ENCODE measurements around the gene PNPLA7.

Gene PNPLA7

DNA sequence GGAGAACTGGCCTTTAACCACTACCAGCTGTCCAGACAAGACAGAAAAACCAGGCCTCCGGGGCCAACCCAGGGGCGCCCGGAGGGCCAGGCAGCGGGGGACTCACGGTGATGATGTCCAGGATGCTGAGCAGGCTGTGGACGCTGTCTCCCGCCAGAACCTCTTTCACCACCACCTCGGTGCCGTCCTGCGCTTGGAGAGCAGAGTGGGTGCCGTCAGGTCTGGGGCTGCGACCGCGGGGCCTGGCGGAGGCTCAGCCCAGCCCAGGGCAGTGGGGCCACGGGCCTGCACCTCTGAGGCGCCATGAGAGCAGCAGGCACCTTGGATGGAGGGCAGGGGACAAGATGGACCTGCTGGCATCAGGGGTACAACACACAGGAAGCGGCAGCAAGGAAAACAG is 9.7 kb downstream of the PNPLA7 start:
- H3K27ac ChIP-seq (ENCODE audit: extremely low read depth, low read depth, low read length), result no peak overlapping the region
- no peaks in the 10 kb centered on the region; a peak in 1 of 3 replicates for H3K36me3 ChIP-seq (ENCODE audit: control insufficient read depth in 2 of 2, insufficient read depth in 1 of 2, low read length in 2 of 2)
- no peak overlapping the region for H3K4me3 ChIP-seq (ENCODE audit: low read depth, low read length)
- no peaks in the 10 kb centered on the region for H3K9me3 ChIP-seq (ENCODE audit: control insufficient read depth, insufficient read depth, low read depth, low read length)
- ChIA-PET CTCF (interaction anchor here (1.8 kb wide), 1 partner anchor 254 kb away, joined by 6 read pairs; no protein-coding TSS in a partner anchor), POLR2A (interaction anchor here (2.2 kb wide), 1 partner anchor 12 kb away, joined by 7 read pairs; the partner anchor contains the start of gene MRPL41)
- H3K4me1 ChIP-seq (ENCODE audit: control insufficient read depth, insufficient read depth, low read length), result no peaks in the 10 kb centered on the region
- no peak for TF ChIP-seq ZSCAN16 (tag by site-specific recombination; IDR thresholded peaks at IDR 0.05)
- TF ChIP-seq ZNF660 (tag by site-specific recombination; IDR thresholded peaks at IDR 0.05), result no peak
- TF ChIP-seq, protein P1, sequence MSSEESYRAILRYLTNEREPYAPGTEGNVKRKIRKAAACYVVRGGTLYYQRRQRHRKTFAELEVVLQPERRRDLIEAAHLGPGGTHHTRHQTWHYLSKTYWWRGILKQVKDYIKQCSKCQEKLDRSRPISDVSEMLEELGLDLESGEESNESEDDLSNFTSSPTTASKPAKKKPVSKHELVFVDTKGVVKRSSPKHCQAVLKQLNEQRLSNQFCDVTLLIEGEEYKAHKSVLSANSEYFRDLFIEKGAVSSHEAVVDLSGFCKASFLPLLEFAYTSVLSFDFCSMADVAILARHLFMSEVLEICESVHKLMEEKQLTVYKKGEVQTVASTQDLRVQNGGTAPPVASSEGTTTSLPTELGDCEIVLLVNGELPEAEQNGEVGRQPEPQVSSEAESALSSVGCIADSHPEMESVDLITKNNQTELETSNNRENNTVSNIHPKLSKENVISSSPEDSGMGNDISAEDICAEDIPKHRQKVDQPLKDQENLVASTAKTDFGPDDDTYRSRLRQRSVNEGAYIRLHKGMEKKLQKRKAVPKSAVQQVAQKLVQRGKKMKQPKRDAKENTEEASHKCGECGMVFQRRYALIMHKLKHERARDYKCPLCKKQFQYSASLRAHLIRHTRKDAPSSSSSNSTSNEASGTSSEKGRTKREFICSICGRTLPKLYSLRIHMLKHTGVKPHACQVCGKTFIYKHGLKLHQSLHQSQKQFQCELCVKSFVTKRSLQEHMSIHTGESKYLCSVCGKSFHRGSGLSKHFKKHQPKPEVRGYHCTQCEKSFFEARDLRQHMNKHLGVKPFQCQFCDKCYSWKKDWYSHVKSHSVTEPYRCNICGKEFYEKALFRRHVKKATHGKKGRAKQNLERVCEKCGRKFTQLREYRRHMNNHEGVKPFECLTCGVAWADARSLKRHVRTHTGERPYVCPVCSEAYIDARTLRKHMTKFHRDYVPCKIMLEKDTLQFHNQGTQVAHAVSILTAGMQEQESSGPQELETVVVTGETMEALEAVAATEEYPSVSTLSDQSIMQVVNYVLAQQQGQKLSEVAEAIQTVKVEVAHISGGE (tag by site-specific recombination; conservative IDR thresholded peaks at IDR 0.05; ENCODE audit: low read depth), result no peak
- TF ChIP-seq, protein P2, sequence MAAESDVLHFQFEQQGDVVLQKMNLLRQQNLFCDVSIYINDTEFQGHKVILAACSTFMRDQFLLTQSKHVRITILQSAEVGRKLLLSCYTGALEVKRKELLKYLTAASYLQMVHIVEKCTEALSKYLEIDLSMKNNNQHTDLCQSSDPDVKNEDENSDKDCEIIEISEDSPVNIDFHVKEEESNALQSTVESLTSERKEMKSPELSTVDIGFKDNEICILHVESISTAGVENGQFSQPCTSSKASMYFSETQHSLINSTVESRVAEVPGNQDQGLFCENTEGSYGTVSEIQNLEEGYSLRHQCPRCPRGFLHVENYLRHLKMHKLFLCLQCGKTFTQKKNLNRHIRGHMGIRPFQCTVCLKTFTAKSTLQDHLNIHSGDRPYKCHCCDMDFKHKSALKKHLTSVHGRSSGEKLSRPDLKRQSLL (tag by site-specific recombination; IDR thresholded peaks at IDR 0.05), result no peak
- no peak for TF ChIP-seq ZNF610 (tag by site-specific recombination; IDR thresholded peaks at IDR 0.05; ENCODE audit: borderline replicate concordance)
- TF ChIP-seq ZNF10 (tag by site-specific recombination; IDR thresholded peaks at IDR 0.05), result no peak
- TF ChIP-seq ZNF16 (tag by site-specific recombination; IDR thresholded peaks at IDR 0.05; ENCODE audit: low read depth), result no peak
- TF ChIP-seq, protein P3, sequence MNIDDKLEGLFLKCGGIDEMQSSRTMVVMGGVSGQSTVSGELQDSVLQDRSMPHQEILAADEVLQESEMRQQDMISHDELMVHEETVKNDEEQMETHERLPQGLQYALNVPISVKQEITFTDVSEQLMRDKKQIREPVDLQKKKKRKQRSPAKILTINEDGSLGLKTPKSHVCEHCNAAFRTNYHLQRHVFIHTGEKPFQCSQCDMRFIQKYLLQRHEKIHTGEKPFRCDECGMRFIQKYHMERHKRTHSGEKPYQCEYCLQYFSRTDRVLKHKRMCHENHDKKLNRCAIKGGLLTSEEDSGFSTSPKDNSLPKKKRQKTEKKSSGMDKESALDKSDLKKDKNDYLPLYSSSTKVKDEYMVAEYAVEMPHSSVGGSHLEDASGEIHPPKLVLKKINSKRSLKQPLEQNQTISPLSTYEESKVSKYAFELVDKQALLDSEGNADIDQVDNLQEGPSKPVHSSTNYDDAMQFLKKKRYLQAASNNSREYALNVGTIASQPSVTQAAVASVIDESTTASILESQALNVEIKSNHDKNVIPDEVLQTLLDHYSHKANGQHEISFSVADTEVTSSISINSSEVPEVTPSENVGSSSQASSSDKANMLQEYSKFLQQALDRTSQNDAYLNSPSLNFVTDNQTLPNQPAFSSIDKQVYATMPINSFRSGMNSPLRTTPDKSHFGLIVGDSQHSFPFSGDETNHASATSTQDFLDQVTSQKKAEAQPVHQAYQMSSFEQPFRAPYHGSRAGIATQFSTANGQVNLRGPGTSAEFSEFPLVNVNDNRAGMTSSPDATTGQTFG (tag by site-specific recombination; IDR thresholded peaks at IDR 0.05; ENCODE audit: borderline replicate concordance), result no peak
- no peak for TF ChIP-seq ZNF426 (tag by site-specific recombination; IDR thresholded peaks at IDR 0.05)
- no peak for TF ChIP-seq ZNF394 (tag by site-specific recombination; IDR thresholded peaks at IDR 0.05; ENCODE audit: borderline replicate concordance)
- TF ChIP-seq ZNF169 (tag by site-specific recombination; IDR thresholded peaks at IDR 0.05), result no peak
- no peak for TF ChIP-seq ZNF791 (tag by site-specific recombination; IDR thresholded peaks at IDR 0.05)
- no peak for TF ChIP-seq ZNF174 (tag by site-specific recombination; IDR thresholded peaks at IDR 0.05)
- no peak for TF ChIP-seq TCF7L2 (IDR thresholded peaks at IDR 0.05; ENCODE audit: borderline replicate concordance, low read depth, low read length)
- no peak for TF ChIP-seq ZNF600 (tag by site-specific recombination; IDR thresholded peaks at IDR 0.05)

DNA sequence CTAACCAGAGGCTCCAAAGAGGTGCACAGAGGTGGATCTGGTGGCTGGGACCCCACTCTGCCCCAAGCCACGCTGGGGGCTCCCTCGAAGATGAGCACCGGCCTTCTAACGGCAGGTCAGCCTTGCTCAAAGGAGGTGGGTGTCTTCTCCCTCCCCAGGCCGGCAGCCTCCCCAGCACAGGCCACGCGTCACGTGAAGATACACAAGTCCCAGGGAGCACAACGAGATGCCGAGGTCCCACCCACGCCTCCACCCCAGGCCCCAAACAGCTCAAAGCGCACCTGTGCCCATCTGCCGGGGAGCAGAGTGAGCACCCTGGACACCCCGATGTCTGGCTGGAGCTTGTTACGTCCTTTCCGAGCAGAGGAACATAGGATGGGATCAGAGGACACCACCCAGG is 12.1 kb downstream of the PNPLA7 start:
- TF ChIP-seq, protein P4, sequence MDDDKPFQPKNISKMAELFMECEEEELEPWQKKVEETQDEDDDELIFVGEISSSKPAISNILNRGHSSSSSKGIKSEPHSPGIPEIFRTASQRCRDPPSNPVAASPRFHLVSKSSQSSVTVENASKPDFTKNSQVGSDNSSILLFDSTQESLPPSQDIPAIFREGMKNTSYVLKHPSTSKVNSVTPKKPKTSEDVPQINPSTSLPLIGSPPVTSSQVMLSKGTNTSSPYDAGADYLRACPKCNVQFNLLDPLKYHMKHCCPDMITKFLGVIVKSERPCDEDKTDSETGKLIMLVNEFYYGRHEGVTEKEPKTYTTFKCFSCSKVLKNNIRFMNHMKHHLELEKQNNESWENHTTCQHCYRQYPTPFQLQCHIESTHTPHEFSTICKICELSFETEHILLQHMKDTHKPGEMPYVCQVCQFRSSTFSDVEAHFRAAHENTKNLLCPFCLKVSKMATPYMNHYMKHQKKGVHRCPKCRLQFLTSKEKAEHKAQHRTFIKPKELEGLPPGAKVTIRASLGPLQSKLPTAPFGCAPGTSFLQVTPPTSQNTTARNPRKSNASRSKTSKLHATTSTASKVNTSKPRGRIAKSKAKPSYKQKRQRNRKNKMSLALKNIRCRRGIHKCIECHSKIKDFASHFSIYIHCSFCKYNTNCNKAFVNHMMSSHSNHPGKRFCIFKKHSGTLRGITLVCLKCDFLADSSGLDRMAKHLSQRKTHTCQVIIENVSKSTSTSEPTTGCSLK (tag by site-specific recombination; IDR thresholded peaks at IDR 0.05), result no peak
- TF ChIP-seq ZNF37A (tag by site-specific recombination; IDR thresholded peaks at IDR 0.05), result no peak
- no peak for TF ChIP-seq ZNF433 (tag by site-specific recombination; IDR thresholded peaks at IDR 0.05; ENCODE audit: low read depth)
- no peak for TF ChIP-seq ZBTB17 (tag by site-specific recombination; IDR thresholded peaks at IDR 0.05)
- no peak for TF ChIP-seq GLI4 (tag by site-specific recombination; IDR thresholded peaks at IDR 0.05)
- no peak for TF ChIP-seq HOXD13 (CRISPR knock-in tag; IDR thresholded peaks at IDR 0.05; ENCODE audit: borderline replicate concordance)
- no peak for TF ChIP-seq TRIM28 (IDR thresholded peaks at IDR 0.05; ENCODE audit: borderline replicate concordance, low read length)
- no peak for TF ChIP-seq ZNF157 (tag by site-specific recombination; IDR thresholded peaks at IDR 0.05)
- TF ChIP-seq ZNF560 (tag by site-specific recombination; IDR thresholded peaks at IDR 0.05; ENCODE audit: borderline replicate concordance), result no peak
- TF ChIP-seq ZNF530 (tag by site-specific recombination; IDR thresholded peaks at IDR 0.05; ENCODE audit: low read depth), result no peak
- TF ChIP-seq ZNF155 (tag by site-specific recombination; IDR thresholded peaks at IDR 0.05), result no peak
- no peak for TF ChIP-seq SP7 (tag by site-specific recombination; IDR thresholded peaks at IDR 0.05)
- no peak for TF ChIP-seq ZNF585B (tag by site-specific recombination; IDR thresholded peaks at IDR 0.05)
- H3K4me3 ChIP-seq (ENCODE audit: low read depth, low read length), result no peak overlapping the region
- ChIA-PET POLR2A (no interaction called here), CTCF (interaction anchor here (0.6 to 2.2 kb wide), 5 partner anchors 8 to 251 kb away, joined by 3 to 6 read pairs (median 4); no protein-coding TSS in a partner anchor)
- H3K27ac ChIP-seq (ENCODE audit: extremely low read depth, low read depth, low read length), result no peak overlapping the region
- no peaks in the 10 kb centered on the region; a peak in 1 of 3 replicates for H3K36me3 ChIP-seq (ENCODE audit: control insufficient read depth in 2 of 2, insufficient read depth in 1 of 2, low read length in 2 of 2)
- H3K9me3 ChIP-seq (ENCODE audit: control insufficient read depth, insufficient read depth, low read depth, low read length), result no peaks in the 10 kb centered on the region
- H3K4me1 ChIP-seq (ENCODE audit: control insufficient read depth, insufficient read depth, low read length), result no peaks in the 10 kb centered on the region

All from HEK293 (cell line).